GM12873 (cell line): ENCODE data around the gene TMEM181.

ENCODE experiments used
- TF ChIP-seq, protein P1 (sequence below): IDR thresholded peaks from 2 replicates; pipeline ENCODE4 v1.5.1; 2012; ENCODE audit warnings: low read depth, mild to moderate bottlenecking, moderate library complexity, low read length, control low read depth; ENCODE audit not compliant: insufficient read depth; ENCODE audit errors: missing control alignments

Gene TMEM181

DNA sequence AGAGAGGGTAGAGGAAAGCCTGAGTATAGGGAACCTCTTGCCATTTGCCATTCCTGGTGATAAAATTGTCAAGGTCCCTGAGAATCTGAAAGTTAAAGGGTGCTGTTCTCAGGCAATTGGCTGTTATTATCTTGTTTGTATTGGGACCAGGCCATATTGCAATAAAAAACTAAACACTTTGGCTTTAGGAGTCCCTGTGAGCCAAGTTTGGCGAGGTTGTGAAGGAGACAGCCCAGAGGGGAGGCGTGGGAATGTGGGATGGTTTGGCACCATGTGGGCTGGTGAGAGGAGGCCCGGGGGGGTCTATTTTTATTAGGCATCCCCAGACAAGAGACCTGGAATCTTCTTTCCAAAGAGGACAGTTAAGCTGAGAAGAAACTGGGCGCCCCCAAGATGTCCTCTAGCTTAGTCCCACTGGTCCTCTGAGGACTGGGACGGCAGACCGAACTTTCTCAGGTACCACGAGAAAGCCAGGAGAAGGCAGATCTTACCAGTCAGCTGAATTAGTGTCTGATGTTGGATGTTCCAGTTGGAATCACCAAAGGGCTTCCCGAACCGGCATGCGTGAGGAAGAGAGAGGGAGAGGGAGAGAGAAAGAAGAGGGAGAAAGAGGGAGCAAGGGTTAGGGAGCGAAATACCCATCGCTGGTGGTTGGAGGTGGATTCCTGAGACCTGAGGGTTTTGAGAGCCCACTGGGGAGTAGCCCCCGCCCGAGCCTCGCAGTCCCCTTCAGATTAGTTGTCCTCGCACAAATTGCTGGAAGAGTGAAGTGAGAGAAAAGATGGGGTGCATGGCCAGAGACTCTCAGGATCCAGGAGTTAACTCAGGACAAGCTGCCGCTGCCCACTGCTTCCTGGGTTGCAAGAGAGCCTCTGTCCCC is 60.3 kb downstream of the TMEM181 start:
- TF ChIP-seq, protein P1, sequence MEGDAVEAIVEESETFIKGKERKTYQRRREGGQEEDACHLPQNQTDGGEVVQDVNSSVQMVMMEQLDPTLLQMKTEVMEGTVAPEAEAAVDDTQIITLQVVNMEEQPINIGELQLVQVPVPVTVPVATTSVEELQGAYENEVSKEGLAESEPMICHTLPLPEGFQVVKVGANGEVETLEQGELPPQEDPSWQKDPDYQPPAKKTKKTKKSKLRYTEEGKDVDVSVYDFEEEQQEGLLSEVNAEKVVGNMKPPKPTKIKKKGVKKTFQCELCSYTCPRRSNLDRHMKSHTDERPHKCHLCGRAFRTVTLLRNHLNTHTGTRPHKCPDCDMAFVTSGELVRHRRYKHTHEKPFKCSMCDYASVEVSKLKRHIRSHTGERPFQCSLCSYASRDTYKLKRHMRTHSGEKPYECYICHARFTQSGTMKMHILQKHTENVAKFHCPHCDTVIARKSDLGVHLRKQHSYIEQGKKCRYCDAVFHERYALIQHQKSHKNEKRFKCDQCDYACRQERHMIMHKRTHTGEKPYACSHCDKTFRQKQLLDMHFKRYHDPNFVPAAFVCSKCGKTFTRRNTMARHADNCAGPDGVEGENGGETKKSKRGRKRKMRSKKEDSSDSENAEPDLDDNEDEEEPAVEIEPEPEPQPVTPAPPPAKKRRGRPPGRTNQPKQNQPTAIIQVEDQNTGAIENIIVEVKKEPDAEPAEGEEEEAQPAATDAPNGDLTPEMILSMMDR = no peak

DNA sequence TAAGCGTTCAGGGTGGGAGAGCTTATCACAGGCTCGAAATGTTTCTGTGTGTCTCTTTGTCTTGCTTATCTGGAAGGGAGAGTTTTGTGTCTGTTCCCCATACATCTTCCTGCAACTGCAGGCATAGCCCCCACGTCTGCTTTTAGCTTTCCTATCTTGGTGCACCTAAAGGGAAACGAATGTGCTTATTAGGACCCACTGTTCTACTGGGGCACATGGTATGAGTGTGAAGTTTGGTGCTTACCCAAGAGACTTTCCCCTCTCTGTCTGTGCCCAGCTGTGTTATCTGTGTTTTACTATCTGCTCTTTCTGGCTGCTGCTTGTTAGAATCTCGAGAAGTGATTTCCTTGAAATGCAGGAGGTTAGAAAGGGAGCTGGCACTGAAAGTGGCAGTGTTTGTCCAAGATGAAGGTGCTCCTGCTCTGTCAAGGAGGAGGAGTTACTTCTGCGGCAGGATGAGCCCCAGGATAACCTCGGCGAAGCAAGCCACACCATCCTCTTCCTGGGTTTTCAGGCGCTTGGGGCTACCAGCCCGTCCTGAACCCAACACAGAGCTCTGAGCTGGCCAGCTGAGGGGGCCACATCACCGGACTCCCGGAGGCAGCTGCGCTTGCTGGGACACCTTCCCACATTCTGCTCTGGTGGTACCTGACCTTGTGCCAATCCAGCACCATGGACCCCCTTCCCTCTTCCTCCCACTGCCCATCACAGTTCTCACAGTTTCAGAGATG is 61.2 kb downstream of the TMEM181 start:
- TF ChIP-seq, protein P1 = no peak

DNA sequence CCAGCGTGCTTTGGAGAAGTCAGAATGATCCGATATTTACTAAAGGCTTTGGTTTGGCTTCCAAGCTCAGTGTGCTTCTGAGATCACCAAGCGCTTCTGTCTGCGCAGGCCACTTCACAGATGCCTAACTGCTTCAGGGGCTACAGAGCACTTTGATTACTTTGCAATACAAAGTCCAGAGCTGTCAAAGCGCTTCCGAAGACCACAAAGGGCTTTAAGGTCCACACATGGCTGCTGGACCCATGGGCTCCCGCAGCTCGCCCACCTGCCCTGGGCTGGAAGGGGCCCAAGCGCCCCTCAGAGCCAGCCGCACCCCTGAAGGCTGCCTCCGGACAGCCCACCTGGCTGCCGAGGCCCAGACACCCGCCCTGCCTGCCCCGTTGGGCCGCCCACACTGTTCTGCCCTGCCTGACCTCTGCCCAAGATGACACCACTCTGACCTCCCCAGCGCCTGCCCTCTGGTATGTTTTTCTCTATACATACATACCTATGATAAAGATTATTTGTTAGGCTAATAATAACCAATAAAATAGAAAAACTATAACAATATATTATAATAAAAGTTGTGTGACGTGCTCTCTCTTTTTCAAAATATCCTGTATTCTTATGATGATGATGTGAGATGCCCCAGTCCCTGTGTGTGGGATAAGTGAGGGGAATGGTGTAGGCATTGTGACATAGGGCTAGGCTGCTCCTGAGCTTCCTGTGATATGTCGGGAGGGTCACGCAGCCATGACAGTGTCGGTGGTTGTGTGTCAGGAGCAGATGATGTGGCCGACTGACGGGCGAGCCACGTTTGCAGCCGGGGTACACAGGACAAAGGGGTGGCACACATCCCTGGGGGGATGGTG is 62.0 kb downstream of the TMEM181 start:
- TF ChIP-seq, protein P1 = no peak

DNA sequence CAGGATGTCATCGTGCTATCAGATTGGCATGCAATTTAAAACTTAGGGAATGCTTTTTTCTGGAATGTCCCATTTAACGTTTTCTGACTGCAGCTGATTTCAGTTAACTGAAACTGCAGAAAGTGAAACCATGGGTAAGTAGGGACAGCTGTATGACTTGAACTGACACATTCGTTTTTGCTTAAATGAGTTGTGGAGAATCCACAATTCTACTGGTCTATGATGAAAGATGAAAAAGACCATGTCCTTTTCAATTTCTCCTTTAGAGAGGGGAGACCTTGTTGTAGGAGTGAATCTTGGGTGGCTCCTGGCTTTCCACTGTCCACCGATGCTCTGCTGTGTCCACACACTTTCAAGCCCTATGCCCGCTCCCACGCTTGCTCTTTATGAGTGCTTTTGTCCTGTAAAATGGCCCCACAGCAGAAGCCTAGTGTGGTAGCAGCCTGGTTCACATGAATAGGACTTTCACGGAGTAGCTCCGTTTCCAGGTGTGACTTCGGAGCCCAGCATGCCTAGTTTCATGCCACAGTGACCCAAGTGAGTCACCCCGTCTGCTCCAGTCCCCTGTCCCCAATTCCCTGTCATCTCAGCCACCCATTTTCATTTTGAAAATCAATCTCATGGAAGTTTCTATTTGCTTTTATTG is 62.8 kb downstream of the TMEM181 start:
- TF ChIP-seq, protein P1 = no peak

DNA sequence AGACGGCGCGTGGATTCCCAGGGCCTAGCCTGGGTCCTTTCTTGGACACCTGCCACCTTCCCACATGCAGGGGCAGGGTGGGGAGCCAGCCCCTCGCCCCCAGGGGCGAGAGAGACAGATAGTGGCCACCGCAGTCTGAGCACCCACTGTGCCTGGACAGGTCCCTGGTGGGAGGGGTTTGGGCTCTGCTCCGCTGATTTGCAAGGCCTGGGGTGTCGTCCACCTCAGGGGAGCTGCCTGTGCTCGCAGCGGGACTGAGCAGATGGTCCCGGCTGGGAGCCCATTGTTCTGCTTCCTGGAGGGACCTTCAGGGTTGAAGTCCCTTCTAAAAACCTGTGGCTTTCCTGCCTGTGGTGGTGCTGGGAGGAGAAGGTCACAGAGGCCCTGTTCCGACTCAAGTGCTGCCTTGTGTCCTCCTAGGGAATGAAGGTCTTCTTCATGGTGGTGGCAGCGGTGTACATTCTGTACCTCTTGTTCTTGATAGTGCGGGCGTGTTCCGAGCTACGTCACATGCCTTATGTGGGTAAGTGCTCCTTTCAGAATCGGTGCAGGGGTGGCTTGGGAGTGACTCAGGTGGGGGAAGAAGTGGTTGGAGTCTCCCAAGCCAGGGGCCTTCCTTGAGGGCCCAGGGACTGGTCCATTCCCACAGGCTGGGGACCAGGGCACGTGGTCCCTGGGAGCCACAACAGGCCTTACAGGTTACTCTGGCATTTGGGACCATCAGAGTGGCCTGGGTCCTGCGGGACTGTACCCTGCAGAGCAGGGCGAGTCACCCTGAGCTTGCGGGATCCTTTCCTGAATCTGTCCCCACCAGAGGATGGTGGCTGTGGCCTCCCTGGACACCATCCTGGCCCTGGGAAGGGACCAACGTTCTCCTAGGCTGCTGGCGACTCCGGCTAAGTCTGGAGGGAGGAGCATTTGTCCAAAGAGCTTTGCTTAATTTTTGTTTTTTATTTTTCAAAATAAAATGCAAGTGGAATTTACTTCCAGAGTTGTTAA is 65.1 kb downstream of the TMEM181 start:
- TF ChIP-seq, protein P1 = no peak

DNA sequence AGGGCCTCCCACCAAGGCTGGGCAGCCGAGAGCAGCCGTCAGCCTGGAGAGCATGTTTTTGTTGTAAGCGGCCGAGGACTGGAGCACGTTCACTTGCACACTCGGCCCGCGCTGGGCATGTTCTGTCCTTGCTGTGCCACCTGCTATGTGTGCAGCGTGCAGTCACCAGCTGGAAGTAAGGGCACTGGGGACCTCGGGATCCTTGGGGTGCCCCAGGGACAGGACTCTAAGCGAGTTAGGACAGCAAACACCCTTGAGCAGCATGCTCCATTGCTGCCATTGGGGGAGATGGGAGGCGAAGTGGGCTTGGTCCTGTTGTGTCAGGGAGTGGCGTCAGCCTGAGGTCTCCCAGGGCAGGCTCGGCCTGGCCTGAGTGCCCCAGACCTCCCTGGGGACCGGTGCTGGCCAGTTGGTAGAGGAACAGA is 66.0 kb downstream of the TMEM181 start:
- TF ChIP-seq, protein P1 = no peak
